Spleen (tissue), 11 donors: ENCODE measurements around the gene KLHL42. TPM values are rescaled to one million over a fixed set of nuclear protein-coding genes. Genes with fewer than 3 reads are reported as not detected.

Experiments
- DNase-seq: peaks from one replicate; pipeline ENCODE4 v3.0.0-alpha.2; 2020
- H3K27ac ChIP-seq, 8 donors: fragments of 200-600 bp; sonication (generic) in 7 of 8; 1 replicate in 4 of 8; 2 replicates in 4 of 8; pipeline versions ENCODE4 v1.5.0 to v1.8.0; 2016 to 2021; ENCODE audit warnings: inconsistent platforms in 4 of 8, mild to moderate bottlenecking in 4 of 8, moderate library complexity in 1 of 8
- H3K27me3 ChIP-seq, 7 donors: fragments of 200-600 bp; sonication (generic) in 6 of 7; replicated peaks in 1 of 7; 1 replicate in 4 of 7; 2 replicates in 3 of 7; pipeline versions ENCODE4 v1.5.0 to v1.8.0; 2016 to 2021; ENCODE audit warnings: inconsistent platforms in 3 of 7, mild to moderate bottlenecking in 1 of 7
- H3K36me3 ChIP-seq, 6 donors: fragments of 200-600 bp; sonication (generic) in 5 of 6; 1 replicate in 4 of 6; 2 replicates in 2 of 6; pipeline versions ENCODE4 v1.5.0 to v1.8.0; 2016 to 2021; ENCODE audit warnings: inconsistent platforms in 2 of 6
- H3K4me1 ChIP-seq, 6 donors: fragments of 200-600 bp; sonication (generic) in 5 of 6; 1 replicate in 3 of 6; 2 replicates in 3 of 6; pipeline versions ENCODE4 v1.5.0 to v1.8.0; 2016 to 2021; ENCODE audit warnings: inconsistent platforms in 3 of 6
- H3K4me3 ChIP-seq, 8 donors: fragments of 200-600 bp; sonication (generic) in 7 of 8; 1 replicate in 4 of 8; 2 replicates in 4 of 8; pipeline versions ENCODE4 v1.5.0 to v1.8.0; 2016 to 2021; ENCODE audit warnings: inconsistent platforms in 4 of 8, mild to moderate bottlenecking in 4 of 8, moderate library complexity in 2 of 8
- H3K9me3 ChIP-seq, 8 donors: fragments of 200-600 bp; sonication (generic) in 7 of 8; 1 replicate in 4 of 8; 2 replicates in 4 of 8; pipeline versions ENCODE4 v1.5.0 to v1.8.0; 2016 to 2021; ENCODE audit warnings: inconsistent platforms in 4 of 8
- POLR2A ChIP-seq, 3 donors: fragments of 450-650 bp; IDR thresholded peaks; one replicate each; pipeline ENCODE4 v1.5.1; 2017; ENCODE audit warnings: antibody characterized with exemption in 3 of 3, mild to moderate bottlenecking in 1 of 3
- POLR2AphosphoS5 ChIP-seq, 3 donors: sonication (generic); formaldehyde crosslinking; IDR thresholded peaks; one replicate each; pipeline ENCODE4 v1.5.1; 2017; ENCODE audit warnings: antibody characterized with exemption in 3 of 3
- WGBS, 5 donors: extraction: QIAGEN DNeasy Blood & Tissue Kit in 3 of 5; methylation state at CpG; one replicate each; pipeline versions ENCODE4 v1.1.5 to v1.1.7; 2013 to 2018; 5-methylcytosine and 5-hydroxymethylcytosine counted together
- intact Hi-C: fragments of 100-400 bp; cut with DNase I; formaldehyde crosslinking; loops from one replicate; pipeline ENCODE4 v1.15.0; 2023; ENCODE audit warnings: low total_unique reads
- polyA plus RNA-seq, 3 donors: library from polyadenylated mRNA; stranded (reverse); fragments of 200-250 nt; gene quantifications; one replicate each; pipeline ENCODE4 v1.2.1, GENCODE V29; 2013
- total RNA-seq, 7 donors: library from RNA; depleted of rRNA in 3 of 7; stranded (reverse); fragments of >200 nt in 3 of 7; fragmentation: NEBNext Ultra II Directional in 4 of 7; extraction: Animal tissue kit (Norgen Biotek cat#: 25700) in 4 of 7; gene quantifications; one replicate each; pipeline versions ENCODE4 v1.1.0 to v1.2.1, GENCODE V29; 2016 to 2021
- TF ChIP-seq, protein P1 (sequence below), 11 experiments: fragments of 200-600 bp in 7 of 11; fragments of 450-650 bp in 4 of 11; sonication (generic) in 4 of 11; IDR thresholded peaks in 8 of 11; conservative IDR thresholded peaks in 3 of 11; 1 replicate in 7 of 11; 2 replicates in 4 of 11; pipeline versions ENCODE4 v1.4.0 to v1.8.0; 2016 to 2021; ENCODE audit warnings: antibody characterized with exemption in 11 of 11, inconsistent platforms in 4 of 11, mild to moderate bottlenecking in 1 of 11
- donor health status: healthy with polysubstance abuse.
- donor health status: DM: no; HTN: no; CAD: no; lungs with moderate emphysema.
- donor health status: DM: no; HTN: no; CAD: no.
- donor health status: Bipolar disorder and iron deficiency.
- donor health status: healthy.
- donor health status: DM: no; HTN: no; CAD: no.
- donor health status: DM: yes; HTN: yes; CAD: no.

KLHL42 gene
- total and polyA plus RNA-seq, 10 donors = 4.4 to 24.9 (median 16.7) TPM

DNA sequence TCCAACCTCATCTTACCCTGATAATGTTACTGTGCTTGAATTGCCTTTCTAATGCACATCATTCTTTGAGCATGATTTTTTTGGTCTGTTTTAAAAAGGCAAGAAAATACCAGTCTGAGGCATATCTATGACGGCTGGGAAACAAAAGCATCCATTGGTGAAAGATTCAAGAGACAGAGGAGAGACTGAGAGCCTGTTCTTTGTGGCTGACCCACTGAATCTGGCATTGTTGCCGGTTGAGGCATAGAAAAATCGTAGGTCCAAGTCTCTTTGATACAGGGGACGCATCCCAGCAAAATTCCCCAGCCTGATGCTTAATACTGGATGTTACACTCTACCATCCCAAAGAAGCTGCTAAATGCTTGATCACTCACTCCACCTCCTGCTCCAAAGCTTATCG is 2.9 kb upstream of the KLHL42 start:
- Histone ChIP-seq H3K4me1 (peaks cover 4 to 29% (median 22%) of the 10 kb centered on the region in 6 donors), H3K27me3 (no peaks in the 10 kb centered on the region), H3K36me3 (no peaks in the 10 kb centered on the region), H3K4me3 (no peak overlapping the region), H3K27ac (no peak overlapping the region), H3K9me3 (no peaks in the 10 kb centered on the region)
- no peak for DNase-seq
- WGBS, 5 donors = 90 to 95% (median 94%) methylated on average over 5 of the region's 5 CpGs
- intact Hi-C loops = no loop called here
- no peak for TF ChIP-seq POLR2A (IDR thresholded peaks at IDR 0.05)
- no peak for TF ChIP-seq POLR2AphosphoS5 (IDR thresholded peaks at IDR 0.05)
- TF ChIP-seq, protein P1, sequence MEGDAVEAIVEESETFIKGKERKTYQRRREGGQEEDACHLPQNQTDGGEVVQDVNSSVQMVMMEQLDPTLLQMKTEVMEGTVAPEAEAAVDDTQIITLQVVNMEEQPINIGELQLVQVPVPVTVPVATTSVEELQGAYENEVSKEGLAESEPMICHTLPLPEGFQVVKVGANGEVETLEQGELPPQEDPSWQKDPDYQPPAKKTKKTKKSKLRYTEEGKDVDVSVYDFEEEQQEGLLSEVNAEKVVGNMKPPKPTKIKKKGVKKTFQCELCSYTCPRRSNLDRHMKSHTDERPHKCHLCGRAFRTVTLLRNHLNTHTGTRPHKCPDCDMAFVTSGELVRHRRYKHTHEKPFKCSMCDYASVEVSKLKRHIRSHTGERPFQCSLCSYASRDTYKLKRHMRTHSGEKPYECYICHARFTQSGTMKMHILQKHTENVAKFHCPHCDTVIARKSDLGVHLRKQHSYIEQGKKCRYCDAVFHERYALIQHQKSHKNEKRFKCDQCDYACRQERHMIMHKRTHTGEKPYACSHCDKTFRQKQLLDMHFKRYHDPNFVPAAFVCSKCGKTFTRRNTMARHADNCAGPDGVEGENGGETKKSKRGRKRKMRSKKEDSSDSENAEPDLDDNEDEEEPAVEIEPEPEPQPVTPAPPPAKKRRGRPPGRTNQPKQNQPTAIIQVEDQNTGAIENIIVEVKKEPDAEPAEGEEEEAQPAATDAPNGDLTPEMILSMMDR (IDR thresholded peaks at IDR 0.05 in 8 of 11, conservative IDR thresholded peaks at IDR 0.05 in 3 of 11) = no peak

DNA sequence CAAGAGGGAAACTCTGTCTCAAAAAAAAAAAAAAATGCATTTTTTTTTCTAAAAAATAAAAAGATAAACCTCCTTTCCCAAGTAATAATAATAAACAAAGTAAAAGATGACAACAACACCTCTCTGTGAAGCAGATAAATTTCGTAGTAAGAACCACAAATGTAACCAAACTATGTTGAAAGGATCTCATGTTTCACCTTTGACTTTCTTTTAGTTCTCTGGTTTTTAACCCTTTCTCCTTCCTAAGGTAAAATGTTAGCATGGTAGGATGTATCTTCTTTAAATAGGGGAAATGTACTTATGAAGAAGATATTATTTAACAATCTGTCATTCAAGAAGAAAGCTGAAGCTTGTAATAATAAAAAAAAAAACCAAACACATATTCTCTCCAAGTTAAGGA is 1.8 kb upstream of the KLHL42 start:
- no peaks in the 10 kb centered on the region for H3K9me3 ChIP-seq
- no peak overlapping the region for H3K27ac ChIP-seq
- intact Hi-C loops = no loop called here
- H3K4me1 ChIP-seq = peaks cover 4 to 39% (median 32%) of the 10 kb centered on the region in 6 donors
- no peak for DNase-seq
- no peak for TF ChIP-seq POLR2A (IDR thresholded peaks at IDR 0.05)
- WGBS, 5 donors = 41 to 76% (median 63%) methylated on average over 1 of the region's 1 CpG
- H3K27me3 ChIP-seq = no peaks in the 10 kb centered on the region
- no peaks in the 10 kb centered on the region for H3K36me3 ChIP-seq
- no peak overlapping the region for H3K4me3 ChIP-seq

DNA sequence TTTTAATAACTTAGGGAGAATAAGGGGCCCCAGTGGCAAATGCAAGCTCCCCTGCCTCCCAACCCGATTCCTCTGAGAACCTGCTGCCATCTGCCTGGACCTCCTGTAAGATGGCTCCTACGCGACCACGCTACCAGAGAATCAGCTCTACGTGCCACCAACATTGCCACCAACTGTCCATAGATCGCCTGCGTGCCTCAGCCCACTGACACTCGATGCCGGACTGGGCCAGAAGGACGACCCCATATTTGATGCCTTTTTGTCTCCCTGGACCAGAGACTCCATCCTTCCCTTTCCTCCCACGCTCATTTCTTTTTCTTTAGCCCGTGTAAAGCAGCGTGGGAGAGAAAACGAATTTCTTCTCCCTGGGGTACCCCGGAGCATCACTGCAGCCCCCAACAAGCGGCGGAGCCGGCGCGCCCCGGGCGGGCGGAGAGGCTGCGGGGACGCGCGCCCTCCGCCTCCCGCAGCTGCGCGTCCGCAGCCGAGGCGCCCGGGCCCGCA is 565 bp upstream of the KLHL42 start:
- Histone ChIP-seq H3K27ac (peak overlapping the region; percentile 77 to 91 (median 86)), H3K36me3 (no peaks in the 10 kb centered on the region), H3K27me3 (no peaks in the 10 kb centered on the region), H3K9me3 (no peaks in the 10 kb centered on the region), H3K4me3 (peak overlapping the region; percentile 62 to 90 (median 79)), H3K4me1 (peaks cover 4 to 49% (median 32%) of the 10 kb centered on the region in 6 donors)
- TF ChIP-seq POLR2AphosphoS5 (IDR thresholded peaks at IDR 0.05) (no peak), POLR2A (IDR thresholded peaks at IDR 0.05) (no peak)
- TF ChIP-seq, protein P1 (IDR thresholded peaks at IDR 0.05 in 8 of 11, conservative IDR thresholded peaks at IDR 0.05 in 3 of 11) = no peak
- intact Hi-C loops = no loop called here
- peak; percentile 77 for DNase-seq
- 1 to 7% (median 3%) methylated on average over 30 to 36 of the region's 36 CpGs for WGBS, 5 donors

DNA sequence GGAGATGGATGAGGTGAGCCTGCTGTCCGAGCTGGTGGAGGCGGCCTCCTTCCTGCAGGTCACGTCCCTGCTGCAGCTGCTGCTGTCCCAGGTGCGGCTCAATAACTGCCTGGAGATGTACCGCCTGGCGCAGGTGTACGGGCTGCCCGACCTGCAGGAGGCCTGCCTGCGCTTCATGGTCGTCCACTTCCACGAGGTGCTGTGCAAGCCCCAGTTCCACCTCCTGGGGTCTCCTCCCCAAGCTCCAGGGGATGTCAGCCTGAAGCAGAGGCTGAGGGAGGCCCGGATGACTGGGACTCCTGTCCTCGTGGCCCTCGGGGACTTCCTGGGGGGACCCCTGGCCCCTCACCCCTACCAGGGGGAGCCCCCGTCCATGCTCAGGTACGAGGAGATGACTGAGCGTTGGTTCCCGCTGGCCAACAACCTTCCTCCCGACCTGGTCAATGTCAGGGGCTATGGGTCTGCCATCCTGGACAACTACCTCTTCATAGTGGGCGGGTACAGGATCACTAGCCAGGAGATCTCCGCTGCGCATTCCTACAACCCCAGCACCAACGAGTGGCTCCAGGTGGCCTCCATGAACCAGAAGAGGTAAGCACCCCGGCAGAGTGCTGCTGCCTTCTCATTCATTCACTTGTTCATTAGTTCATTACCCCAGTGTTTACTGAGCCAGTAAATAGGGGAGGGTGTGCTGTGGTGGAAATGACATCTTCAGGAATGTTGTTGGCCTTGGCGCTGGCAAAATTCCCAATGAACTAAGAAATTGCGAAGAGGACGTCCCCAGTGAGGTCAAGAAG is 777 bp downstream of the KLHL42 start:
- peak overlapping the region; percentile 62 to 90 (median 79) for H3K4me3 ChIP-seq
- no peaks in the 10 kb centered on the region for H3K9me3 ChIP-seq
- H3K4me1 ChIP-seq = peaks cover 4 to 63% (median 41%) of the 10 kb centered on the region in 6 donors
- 19 to 39% (median 21%) methylated on average over 15 to 27 of the region's 27 CpGs for WGBS, 5 donors
- intact Hi-C loops = no loop called here
- H3K27me3 ChIP-seq = no peaks in the 10 kb centered on the region
- TF ChIP-seq, protein P1 (IDR thresholded peaks at IDR 0.05 in 8 of 11, conservative IDR thresholded peaks at IDR 0.05 in 3 of 11) = no peak
- TF ChIP-seq POLR2AphosphoS5 (IDR thresholded peaks at IDR 0.05) (no peak), POLR2A (IDR thresholded peaks at IDR 0.05) (no peak)
- DNase-seq = no peak
- no peaks in the 10 kb centered on the region for H3K36me3 ChIP-seq
- H3K27ac ChIP-seq = peak overlapping the region; percentile 77 to 91 (median 86)
